Ascending aorta (tissue), 2 donors: Measurements from ENCODE around the gene MPO. TPM values are rescaled to one million over a fixed set of nuclear protein-coding genes. Genes with fewer than 3 reads are reported as not detected.

Experiments used
- DNase-seq, 2 donors: peaks; one replicate each; pipeline ENCODE4 v3.0.0-alpha.2; 2019; ENCODE audit warnings: low spot score in 2 of 2
- H3K27ac ChIP-seq, 2 donors: fragments of 200-600 bp; sonication (generic); one replicate each; pipeline ENCODE4 v1.5.1; 2016 to 2017; ENCODE audit warnings: mild to moderate bottlenecking in 1 of 2
- H3K27me3 ChIP-seq: fragments of 200-600 bp; sonication (generic); one replicate; pipeline ENCODE4 v1.5.1; 2017
- H3K36me3 ChIP-seq, 2 donors: fragments of 200-600 bp; sonication (generic); one replicate each; pipeline ENCODE4 v1.5.1; 2016
- H3K4me1 ChIP-seq, 2 donors: fragments of 200-600 bp; sonication (generic); one replicate each; pipeline ENCODE4 v1.5.1; 2016 to 2017; ENCODE audit warnings: mild to moderate bottlenecking in 1 of 2
- H3K4me3 ChIP-seq, 2 donors: fragments of 200-600 bp; sonication (generic); one replicate each; pipeline ENCODE4 v1.5.1; 2016 to 2017; ENCODE audit warnings: mild to moderate bottlenecking in 1 of 2
- H3K9me3 ChIP-seq, 2 donors: fragments of 200-600 bp; sonication (generic); one replicate each; pipeline ENCODE4 v1.5.1; 2016
- CTCF ChIP-seq, 3 experiments: fragments of 200-600 bp in 2 of 3; fragments of 450-650 bp in 1 of 3; sonication (generic) in 2 of 3; IDR thresholded peaks; one replicate each; pipeline ENCODE4 v1.5.1; 2016 to 2019; ENCODE audit warnings: antibody characterized with exemption in 3 of 3, mild to moderate bottlenecking in 1 of 3, moderate library complexity in 1 of 3
- intact Hi-C: fragments of 100-400 bp; cut with DNase I; formaldehyde crosslinking; loops from one replicate; pipeline ENCODE4 v1.15.1; 2023
- total RNA-seq: library from RNA; depleted of rRNA; stranded (reverse); fragments of >200 nt; gene quantifications from one replicate; pipeline ENCODE4 v1.1.0, GENCODE V29; 2016

MPO gene
- total RNA-seq, 1 donor from 2014 or later: 1.8 TPM

DNA sequence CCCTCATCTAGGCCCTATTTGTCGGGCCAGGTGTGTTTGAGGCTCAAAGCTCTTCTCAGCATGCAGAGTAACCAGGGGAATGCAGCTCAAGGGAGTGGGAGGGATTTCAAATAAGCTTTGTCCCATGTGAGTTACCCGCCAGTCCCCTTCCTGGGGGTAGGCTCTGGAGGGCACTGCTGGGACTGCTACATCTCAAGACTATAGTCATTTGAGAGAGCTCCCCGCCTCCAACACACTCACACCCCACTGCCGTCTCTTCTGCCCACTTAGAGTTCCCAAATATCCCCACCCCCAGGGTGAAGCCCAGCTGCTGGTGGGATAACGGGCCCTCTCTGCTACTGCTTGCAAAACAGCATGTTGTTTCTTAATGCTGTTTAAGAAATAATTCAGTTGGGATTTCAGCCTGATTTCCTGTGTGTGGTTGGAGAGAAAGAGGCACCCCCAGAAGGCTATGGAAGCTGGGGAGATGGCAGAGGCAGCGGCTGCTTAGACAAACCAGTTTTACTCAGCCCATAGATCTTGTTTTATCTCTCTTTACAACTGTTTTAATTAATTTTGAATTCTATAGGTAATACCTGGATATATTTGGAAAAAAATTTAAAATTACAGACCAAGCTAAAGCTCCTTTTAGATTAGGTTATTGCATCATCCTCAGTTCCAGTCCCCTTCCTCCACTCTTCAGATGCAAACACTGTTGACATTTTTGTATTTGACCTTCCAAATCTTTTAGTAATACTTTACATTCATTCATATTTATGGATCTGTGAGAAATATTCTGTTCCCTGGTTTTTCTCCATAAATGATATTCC, 4.1 kb upstream of the MPO start:
- no peak for TF ChIP-seq CTCF (IDR thresholded peaks at IDR 0.05)

DNA sequence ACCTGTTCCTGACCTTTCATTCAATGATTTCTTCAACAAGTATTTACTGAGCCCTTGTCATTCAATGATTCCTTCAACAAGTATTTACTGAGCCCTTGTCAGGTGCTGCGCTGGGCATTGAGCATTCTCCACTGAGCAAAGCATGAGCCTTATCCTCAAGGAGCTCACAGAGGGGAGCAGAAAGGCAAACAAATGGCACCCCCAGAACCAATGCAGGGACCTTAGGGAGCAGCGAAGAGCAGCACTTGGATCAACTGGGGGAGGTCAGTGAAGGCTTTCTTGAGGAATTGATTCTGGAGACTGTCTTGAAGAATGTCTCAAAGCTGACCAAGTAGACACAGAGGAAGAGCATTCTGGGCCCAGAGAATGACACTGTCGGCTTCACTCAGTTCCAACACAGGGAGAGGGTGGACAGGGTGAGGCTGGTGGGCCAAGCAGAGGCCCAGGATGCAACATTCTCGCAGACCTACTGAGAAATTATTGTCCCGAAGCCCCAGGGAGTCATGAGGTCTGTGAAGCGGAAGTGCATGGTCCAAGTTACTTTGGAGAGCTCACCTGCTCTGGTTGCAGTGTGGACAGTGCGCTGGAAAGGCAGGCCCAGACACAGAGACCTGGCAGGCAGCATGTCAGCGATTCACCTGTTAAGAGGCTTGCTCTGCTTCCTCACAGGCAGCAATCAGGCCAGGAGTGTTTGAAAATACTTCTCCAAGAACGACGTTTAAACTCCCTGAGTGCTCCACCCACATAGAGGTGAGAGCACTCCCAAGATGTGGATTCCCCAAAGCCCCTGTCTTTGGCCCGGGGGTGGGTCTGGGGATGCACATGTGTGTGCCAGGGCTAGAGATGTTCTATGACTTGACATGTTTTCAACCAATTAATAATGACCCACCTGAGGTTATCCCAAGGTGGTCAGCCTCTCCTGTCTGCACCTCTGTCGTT, 3.2 kb upstream of the MPO start:
- H3K4me1 ChIP-seq: no peaks in the 10 kb centered on the region
- no peak for TF ChIP-seq CTCF (IDR thresholded peaks at IDR 0.05)
- H3K27me3 ChIP-seq: no peaks in the 10 kb centered on the region
- no peak overlapping the region for H3K27ac ChIP-seq
- intact Hi-C loops: no loop called here
- H3K4me3 ChIP-seq: no peak overlapping the region
- H3K36me3 ChIP-seq: no peaks in the 10 kb centered on the region
- no peaks in the 10 kb centered on the region for H3K9me3 ChIP-seq
- no peak for DNase-seq

More for the DNA sequence above, 4.1 kb upstream of the MPO start:
- no peak for DNase-seq
- Histone ChIP-seq H3K36me3 (no peaks in the 10 kb centered on the region), H3K27me3 (no peaks in the 10 kb centered on the region), H3K27ac (no peak overlapping the region), H3K9me3 (no peaks in the 10 kb centered on the region), H3K4me1 (no peaks in the 10 kb centered on the region), H3K4me3 (no peak overlapping the region)
- intact Hi-C loops: no loop called here

GRCh38 chr17:58282442-58282841, 1.7 kb upstream of the MPO start:
- no peak for DNase-seq
- Histone ChIP-seq H3K4me1 (no peaks in the 10 kb centered on the region), H3K36me3 (no peaks in the 10 kb centered on the region), H3K4me3 (no peak overlapping the region), H3K27me3 (no peaks in the 10 kb centered on the region), H3K27ac (no peak overlapping the region), H3K9me3 (no peaks in the 10 kb centered on the region)
- intact Hi-C loops: no loop called here
- TF ChIP-seq CTCF (IDR thresholded peaks at IDR 0.05): no peak

- Histone ChIP-seq H3K36me3 (no peaks in the 10 kb centered on the region), H3K4me1 (no peaks in the 10 kb centered on the region), H3K9me3 (no peaks in the 10 kb centered on the region), H3K27me3 (no peaks in the 10 kb centered on the region), H3K4me3 (no peak overlapping the region), H3K27ac (no peak overlapping the region)
- intact Hi-C loops: no loop called here
- DNase-seq: no peak
- no peak for TF ChIP-seq CTCF (IDR thresholded peaks at IDR 0.05)
Measured at GRCh38 chr17:58281511-58282011, 826 bp upstream of the MPO start.

DNA sequence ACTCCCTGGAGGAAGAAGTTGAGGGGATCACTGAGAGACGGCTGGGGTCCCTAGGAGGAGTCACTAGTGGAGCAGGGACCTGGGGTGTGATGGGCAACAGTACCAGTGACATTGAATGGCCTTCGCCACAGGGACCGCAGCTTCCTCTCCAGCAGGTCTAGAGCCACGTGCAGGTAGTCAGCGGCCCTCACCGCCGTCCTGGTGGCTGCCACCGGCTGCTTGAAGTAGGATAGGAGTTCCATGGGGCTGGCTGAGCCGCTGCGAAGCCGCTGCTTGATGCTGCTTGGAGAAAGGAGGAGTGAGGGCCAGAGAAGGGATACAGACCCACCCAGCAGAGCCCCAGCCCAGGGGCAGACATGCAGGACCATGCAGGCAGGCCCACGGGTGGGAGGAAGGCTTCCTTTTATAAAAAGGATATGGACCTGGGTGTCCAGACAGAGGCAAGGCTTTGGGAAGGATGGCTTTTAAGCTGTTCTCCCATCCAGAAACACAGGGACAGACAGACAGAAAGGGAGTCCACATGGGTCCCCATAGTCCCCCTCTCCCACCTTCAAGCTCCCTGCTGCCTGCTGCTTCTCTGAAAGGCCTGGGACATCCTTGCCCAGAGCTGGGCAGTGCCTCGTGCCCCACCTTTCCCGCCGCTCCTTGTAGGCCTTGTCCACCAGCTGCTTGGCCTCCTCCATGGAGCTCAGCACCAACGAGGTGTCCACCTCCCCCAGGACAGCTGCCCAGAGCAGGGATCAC, 827 bp downstream of the MPO start:
- Histone ChIP-seq H3K4me1 (no peaks in the 10 kb centered on the region), H3K9me3 (no peaks in the 10 kb centered on the region), H3K4me3 (no peak overlapping the region), H3K36me3 (no peaks in the 10 kb centered on the region), H3K27ac (no peak overlapping the region), H3K27me3 (no peaks in the 10 kb centered on the region)
- no peak for DNase-seq
- TF ChIP-seq CTCF (IDR thresholded peaks at IDR 0.05): no peak
- intact Hi-C loops: no loop called here
